NB4 (cell line): ENCODE data around the gene TENM4.

ENCODE experiments used
- DNase-seq: peaks from one replicate; pipeline ENCODE4 v3.0.0; 2010; ENCODE audit warnings: low read depth
- H3K4me3 ChIP-seq: one replicate; pipeline ENCODE4 v1.5.1; 2011; ENCODE audit warnings: mild to moderate bottlenecking, low read depth, low read length, moderate library complexity
- MYC ChIP-seq: IDR thresholded peaks from 2 replicates; pipeline ENCODE4 v1.6.1; 2011; ENCODE audit warnings: low read depth, low read length
- POLR2A ChIP-seq: IDR thresholded peaks from 2 replicates; pipeline ENCODE4 v1.6.1; 2011; ENCODE audit warnings: mild to moderate bottlenecking; ENCODE audit not compliant: insufficient read length; ENCODE audit errors: extremely low read depth
- TF ChIP-seq, protein P1 (sequence below): IDR thresholded peaks from 2 replicates; pipeline ENCODE4 v1.6.1; 2011; ENCODE audit warnings: low read depth, low read length
- TF ChIP-seq, protein P2 (sequence below): IDR thresholded peaks from one replicate; pipeline ENCODE4 v1.5.1; 2012; ENCODE audit warnings: low read depth, low read length

TENM4 gene

DNA sequence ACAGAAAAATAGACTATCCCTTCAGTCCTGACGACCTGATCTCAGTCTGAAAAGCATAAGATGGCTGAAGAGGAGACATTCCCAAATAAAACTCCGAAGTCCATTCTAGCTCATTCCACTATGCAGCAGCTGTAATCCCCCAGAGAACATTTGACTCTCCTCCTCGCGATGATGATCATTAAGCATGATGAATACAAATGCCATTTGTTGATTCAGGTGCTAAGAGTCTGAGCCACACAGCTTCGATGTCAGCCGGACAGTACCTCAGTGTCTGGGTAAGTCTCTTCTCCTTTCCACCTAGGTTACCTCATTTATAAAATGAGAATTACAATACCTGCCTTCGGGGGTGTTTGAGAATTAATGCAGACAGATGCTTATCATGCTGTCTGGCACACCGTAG is 94.8 kb downstream of the TENM4 start:
- TF ChIP-seq, protein P1, sequence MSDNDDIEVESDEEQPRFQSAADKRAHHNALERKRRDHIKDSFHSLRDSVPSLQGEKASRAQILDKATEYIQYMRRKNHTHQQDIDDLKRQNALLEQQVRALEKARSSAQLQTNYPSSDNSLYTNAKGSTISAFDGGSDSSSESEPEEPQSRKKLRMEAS: no peak
- TF ChIP-seq, protein P2, sequence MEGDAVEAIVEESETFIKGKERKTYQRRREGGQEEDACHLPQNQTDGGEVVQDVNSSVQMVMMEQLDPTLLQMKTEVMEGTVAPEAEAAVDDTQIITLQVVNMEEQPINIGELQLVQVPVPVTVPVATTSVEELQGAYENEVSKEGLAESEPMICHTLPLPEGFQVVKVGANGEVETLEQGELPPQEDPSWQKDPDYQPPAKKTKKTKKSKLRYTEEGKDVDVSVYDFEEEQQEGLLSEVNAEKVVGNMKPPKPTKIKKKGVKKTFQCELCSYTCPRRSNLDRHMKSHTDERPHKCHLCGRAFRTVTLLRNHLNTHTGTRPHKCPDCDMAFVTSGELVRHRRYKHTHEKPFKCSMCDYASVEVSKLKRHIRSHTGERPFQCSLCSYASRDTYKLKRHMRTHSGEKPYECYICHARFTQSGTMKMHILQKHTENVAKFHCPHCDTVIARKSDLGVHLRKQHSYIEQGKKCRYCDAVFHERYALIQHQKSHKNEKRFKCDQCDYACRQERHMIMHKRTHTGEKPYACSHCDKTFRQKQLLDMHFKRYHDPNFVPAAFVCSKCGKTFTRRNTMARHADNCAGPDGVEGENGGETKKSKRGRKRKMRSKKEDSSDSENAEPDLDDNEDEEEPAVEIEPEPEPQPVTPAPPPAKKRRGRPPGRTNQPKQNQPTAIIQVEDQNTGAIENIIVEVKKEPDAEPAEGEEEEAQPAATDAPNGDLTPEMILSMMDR: no peak
- TF ChIP-seq MYC (no peak), POLR2A (no peak)
- no peak for DNase-seq
- no peak overlapping the region for H3K4me3 ChIP-seq

DNA sequence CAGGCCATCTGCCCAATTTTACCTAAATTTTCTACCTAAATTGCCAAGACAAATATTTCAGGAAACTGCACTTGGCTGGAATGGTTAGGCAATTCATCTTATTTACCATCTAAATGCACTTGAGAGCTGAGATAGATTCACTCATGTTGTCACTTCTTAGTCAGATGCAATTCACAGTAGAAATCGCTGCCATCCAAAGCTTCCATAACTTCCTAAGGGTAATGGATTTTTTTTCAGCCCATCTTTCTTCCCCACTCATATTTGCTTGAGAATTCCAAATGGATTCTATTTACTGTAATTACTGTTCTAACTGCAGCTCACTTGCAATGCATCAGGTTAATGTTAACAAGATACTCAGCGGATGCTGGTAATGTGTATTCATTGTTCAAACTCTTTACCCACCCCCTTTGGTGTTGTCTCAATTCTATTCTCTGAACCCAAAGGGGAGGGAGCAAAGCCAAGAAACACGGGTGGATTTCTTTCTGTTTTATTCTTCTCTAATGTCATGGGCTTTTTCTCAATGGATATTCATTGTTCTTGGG is 96.0 kb downstream of the TENM4 start:
- TF ChIP-seq, protein P1: no peak
- TF ChIP-seq POLR2A (no peak), MYC (no peak)
- TF ChIP-seq, protein P2: no peak
- no peak overlapping the region for H3K4me3 ChIP-seq
- DNase-seq: no peak

DNA sequence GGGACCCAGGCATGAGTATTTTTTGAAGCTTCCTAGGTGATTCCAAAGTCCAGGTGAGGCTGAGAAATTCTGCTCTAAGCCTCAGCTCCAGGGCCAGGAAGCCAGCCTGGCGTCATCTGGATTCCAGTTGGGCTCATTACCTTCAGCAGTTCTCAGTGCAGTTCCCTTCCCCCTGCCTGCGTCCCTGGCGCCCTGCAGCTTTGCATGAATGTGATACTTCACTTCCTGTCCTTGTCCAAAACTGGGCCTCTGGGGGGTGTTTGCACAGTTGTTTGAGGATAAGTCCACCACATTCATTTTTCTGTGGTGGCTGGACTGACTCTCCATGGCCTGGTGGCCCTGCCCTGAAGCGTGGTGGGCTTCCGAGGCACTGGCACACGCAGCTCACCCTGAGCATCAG is 98.1 kb downstream of the TENM4 start:
- DNase-seq: peak; percentile 29
- no peak overlapping the region for H3K4me3 ChIP-seq
- TF ChIP-seq POLR2A (no peak), MYC (no peak)
- TF ChIP-seq, protein P1: no peak
- TF ChIP-seq, protein P2: no peak

DNA sequence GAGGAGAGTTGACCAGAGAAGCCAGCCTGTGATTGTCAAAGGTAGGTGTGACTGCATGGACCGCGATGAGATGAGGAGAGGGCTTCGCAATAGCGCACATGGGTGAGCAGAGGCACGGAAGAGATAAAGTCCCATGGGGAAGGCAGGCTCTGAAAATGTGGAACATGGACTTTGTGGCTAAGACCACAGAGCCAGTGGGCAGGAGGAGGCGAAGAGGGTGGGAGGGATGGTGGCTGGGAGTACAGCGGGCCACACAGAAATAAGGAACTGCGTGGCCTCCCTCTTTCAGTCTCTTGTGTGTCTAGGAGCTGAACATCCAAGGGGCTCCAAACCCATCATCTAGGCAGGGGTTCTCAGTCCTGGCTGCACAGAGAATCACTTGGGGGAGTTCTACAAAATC is 98.6 kb downstream of the TENM4 start:
- no peak for TF ChIP-seq MYC
- TF ChIP-seq, protein P1: no peak
- TF ChIP-seq, protein P2: no peak
- no peak for TF ChIP-seq POLR2A
- H3K4me3 ChIP-seq: no peak overlapping the region
- DNase-seq: peak; percentile 67

DNA sequence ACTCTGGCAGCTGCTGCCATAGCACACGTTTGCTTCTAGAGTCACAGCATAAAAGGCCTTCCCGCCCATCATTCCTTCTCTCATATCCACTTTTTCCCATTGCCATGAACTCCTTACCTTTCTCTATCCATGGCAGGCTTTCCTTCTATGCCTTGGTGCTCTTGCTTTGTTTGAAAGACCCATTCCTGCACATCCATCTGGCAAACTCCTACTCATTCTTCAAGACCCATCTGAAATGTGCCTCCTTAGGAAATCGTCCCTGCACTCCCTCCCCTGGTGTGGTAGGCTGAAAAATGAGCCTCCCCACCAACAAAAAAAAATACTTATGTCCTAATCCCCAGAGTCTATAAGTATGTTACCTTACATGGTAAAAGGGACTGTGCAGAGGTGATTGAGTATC is 100.3 kb downstream of the TENM4 start:
- DNase-seq: no peak
- no peak for TF ChIP-seq MYC
- no peak for TF ChIP-seq POLR2A
- TF ChIP-seq, protein P1: no peak
- TF ChIP-seq, protein P2: no peak

More for the DNA sequence above, 100.3 kb downstream of the TENM4 start:
- H3K4me3 ChIP-seq: no peak overlapping the region
